Cortex of kidney (tissue), 1 donor: ENCODE data around the gene SIN3B.
"Not testable (repeated sequence)": the region's sequence is repeated elsewhere in the genome, so short reads cannot be mapped to it uniquely, and the experiment has no call there.

Experiments
- DNase-seq: peaks from one replicate; lab custom pipeline; 2025; lab: John Stamatoyannopoulos, UW

SIN3B gene

GRCh38 chr19:16868423-16869130, 39.4 kb downstream of the SIN3B start:
- DNase-seq, result no peak

- no peak for DNase-seq
Measured at GRCh38 chr19:16869331-16869972, 40.3 kb downstream of the SIN3B start.

GRCh38 chr19:16871871-16872270, 42.7 kb downstream of the SIN3B start:
- no peak for DNase-seq

GRCh38 chr19:16872728-16873127, 43.5 kb downstream of the SIN3B start:
- no peak for DNase-seq

- no peak for DNase-seq
Measured at GRCh38 chr19:16873594-16873993, 44.4 kb downstream of the SIN3B start.

- DNase-seq, result no peak
Measured at GRCh38 chr19:16874250-16874977, 45.2 kb downstream of the SIN3B start.

- not testable (repeated sequence) for DNase-seq
Measured at GRCh38 chr19:16874978-16875299, 45.7 kb downstream of the SIN3B start.

GRCh38 chr19:16875584-16876555, 46.7 kb downstream of the SIN3B start:
- no peak for DNase-seq

- DNase-seq, result no peak
Measured at GRCh38 chr19:16876904-16877361, 47.7 kb downstream of the SIN3B start.

- DNase-seq, result no peak
Measured at GRCh38 chr19:16877581-16877980, 48.4 kb downstream of the SIN3B start.

GRCh38 chr19:16878181-16878965, 49.2 kb downstream of the SIN3B start:
- DNase-seq, result no peak

- no peak for DNase-seq
Measured at GRCh38 chr19:16880884-16881554, 51.8 kb downstream of the SIN3B start.

GRCh38 chr19:16882146-16882545, 52.9 kb downstream of the SIN3B start:
- DNase-seq, result no peak

- no peak for DNase-seq
Measured at GRCh38 chr19:16883522-16883921, 54.3 kb downstream of the SIN3B start.

- no peak for DNase-seq
Measured at GRCh38 chr19:16885166-16885565, 56.0 kb downstream of the SIN3B start.

GRCh38 chr19:16886305-16886880, 57.2 kb downstream of the SIN3B start:
- DNase-seq, result no peak

GRCh38 chr19:16887353-16888265, 58.4 kb downstream of the SIN3B start:
- no peak for DNase-seq

- no peak for DNase-seq
Measured at GRCh38 chr19:16888629-16889365, 59.6 kb downstream of the SIN3B start, which contains the start of gene F2RL3. Gene F2RL3 (plus strand): TSS chr19:16888999. CDS start chr19:16889190, 191 bp downstream.
